GM19397 (cell line): ENCODE results near the gene ATXN1.

Experiments
- ATAC-seq: cut with Tn5 transposase; IDR thresholded peaks from one replicate; pipeline ENCODE4 v1.9.1; 2021; ENCODE audit warnings: mild to moderate bottlenecking, moderate library complexity; ENCODE audit not compliant: unreplicated experiment

ATXN1 gene

DNA sequence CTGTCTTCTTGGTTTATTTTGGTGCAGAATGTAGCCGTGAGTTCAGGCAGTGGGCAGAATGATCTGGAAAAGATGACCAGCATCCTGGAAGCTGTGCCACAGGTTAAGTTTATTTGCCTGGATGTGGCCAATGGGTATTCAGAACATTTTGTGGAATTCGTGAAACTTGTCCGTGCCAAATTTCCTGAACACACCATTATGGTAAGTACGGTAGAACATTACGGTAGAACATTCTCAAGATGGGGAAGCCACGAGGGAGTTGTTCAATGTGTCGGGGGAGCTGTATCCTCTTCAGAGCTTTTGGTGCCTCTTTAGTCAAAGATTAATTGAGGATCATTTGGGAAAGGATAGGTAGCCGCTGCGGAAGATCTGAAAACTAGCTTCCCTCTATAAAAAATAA lies 506.7 kb downstream of the ATXN1 start:
- no peak for ATAC-seq

DNA sequence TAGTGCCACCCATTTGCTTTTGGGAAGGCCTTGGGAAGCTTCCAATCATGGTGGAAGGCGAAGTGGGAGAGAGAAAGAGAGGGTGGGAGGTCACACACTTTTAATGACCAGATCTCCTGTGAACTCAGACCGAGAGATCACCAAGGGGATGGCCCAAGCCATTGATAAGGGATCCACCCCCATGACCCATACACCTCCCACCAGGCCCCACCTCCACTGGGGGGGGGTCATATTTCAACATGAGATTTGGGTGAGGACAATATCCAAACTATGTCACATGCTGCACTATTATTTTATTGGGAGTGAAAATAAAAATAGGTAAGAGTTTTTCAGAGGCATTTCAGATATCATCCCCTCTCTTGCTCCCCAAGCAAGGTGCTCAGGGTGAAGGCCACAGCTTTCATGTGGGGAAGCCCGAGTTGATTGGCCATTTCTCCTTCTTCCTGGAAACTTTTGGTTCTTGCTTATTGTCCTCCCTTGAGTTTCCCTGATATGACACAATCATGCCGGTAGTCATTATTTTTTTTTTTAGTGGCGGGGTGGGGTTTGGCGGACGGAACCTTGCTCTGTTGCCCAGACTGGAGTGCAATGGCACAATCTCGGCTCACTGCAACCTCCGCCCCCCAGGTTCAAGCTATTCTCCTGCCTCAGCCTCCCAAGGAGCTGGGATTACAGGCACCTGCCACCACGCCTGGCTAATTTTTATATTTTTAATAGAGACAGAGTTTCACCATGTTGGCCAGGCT lies 507.7 kb downstream of the ATXN1 start:
- ATAC-seq, result no peak

DNA sequence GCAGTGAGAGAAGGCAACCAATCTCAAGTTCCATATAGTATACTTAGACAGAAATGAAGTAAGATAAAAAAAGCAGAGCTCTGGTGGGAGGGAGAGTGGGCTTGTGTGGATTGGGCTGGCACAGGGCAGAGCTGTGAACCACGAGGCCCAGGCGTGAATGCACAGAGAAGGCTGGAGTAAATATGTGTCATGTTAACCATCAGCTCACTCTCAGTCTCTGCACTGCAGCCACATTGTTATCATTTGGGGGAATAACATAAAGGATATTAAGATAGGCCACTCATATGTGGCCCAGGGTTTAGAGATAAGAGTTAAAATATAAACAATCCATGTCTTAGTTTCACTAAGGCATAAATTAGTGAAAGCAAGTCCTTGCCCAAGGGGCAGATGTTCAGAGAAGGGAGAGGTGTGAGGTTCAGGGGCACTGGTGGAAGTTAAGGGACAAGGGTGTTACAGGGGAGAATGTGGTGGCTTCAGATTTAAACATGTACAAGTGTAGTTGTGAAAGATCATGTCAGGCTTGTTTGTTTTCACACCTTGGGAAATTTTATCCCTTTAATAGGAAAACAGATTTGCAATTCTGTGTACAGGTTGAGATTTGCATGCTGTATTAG lies 508.5 kb downstream of the ATXN1 start:
- ATAC-seq, result no peak

DNA sequence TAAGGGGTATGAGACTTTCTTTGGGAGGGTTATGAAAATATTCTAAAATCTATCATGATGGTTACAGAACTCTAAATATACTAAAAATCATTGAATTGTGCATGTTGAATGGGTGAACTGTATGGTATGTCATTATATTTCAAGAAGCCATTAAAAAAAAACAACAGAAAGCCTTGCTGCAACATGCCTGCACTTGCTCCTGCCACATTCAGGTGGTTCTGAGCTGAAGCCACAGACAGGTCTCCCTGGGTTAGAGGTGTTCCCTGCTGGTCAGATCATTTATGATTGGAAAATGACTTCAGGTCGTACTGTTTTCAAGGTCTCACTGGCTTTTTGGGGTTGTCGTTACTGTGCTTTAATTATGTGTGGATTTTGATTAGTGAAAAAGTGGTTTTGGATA lies 509.6 kb downstream of the ATXN1 start:
- no peak for ATAC-seq

DNA sequence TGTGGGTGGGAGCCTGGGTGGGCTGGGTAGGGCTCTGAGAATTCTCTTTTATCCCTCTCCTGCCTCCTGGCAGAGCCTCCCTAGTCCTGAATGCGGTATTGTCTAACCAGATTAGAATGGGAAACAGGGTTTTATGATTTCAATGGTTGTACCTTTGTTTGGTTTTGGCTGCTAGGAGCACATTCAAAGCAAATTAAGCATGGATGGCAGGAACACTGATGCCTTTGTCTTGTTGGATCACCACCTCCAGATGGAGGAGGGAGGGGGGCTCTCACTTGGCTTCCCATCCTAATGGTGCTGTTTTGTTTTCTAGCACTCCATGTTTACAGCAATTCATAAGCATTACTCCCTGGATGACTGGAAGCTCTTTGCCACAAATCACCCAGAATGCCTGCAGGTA lies 511.3 kb downstream of the ATXN1 start:
- no peak for ATAC-seq
